ENCODE results near the gene PPP2R5A.

Gene PPP2R5A

GRCh38 chr1:212368073-212368484, 82.9 kb downstream of the PPP2R5A start:
- peak; percentile 86 for DNase-seq (ENCODE audit: low read depth)
- TF ChIP-seq CTCF (conservative IDR thresholded peaks at IDR 0.05; ENCODE audit: control insufficient read depth, insufficient read depth, low read depth, low read length): peak; percentile 99
- no peak overlapping the region for H3K4me3 ChIP-seq (ENCODE audit: control insufficient read depth, low read depth, low read length)

GRCh38 chr1:212375986-212376385, 90.8 kb downstream of the PPP2R5A start:
- TF ChIP-seq CTCF (conservative IDR thresholded peaks at IDR 0.05; ENCODE audit: control insufficient read depth, insufficient read depth, low read depth, low read length): no peak
- H3K4me3 ChIP-seq (ENCODE audit: control insufficient read depth, low read depth, low read length): no peak overlapping the region
- no peak for DNase-seq (ENCODE audit: low read depth)

GRCh38 chr1:212377644-212378043, 92.4 kb downstream of the PPP2R5A start:
- TF ChIP-seq CTCF (conservative IDR thresholded peaks at IDR 0.05; ENCODE audit: control insufficient read depth, insufficient read depth, low read depth, low read length): no peak
- no peak for DNase-seq (ENCODE audit: low read depth)
- H3K4me3 ChIP-seq (ENCODE audit: control insufficient read depth, low read depth, low read length): no peak overlapping the region

GRCh38 chr1:212379366-212379765, 94.2 kb downstream of the PPP2R5A start:
- no peak for DNase-seq (ENCODE audit: low read depth)
- H3K4me3 ChIP-seq (ENCODE audit: control insufficient read depth, low read depth, low read length): no peak overlapping the region
- TF ChIP-seq CTCF (conservative IDR thresholded peaks at IDR 0.05; ENCODE audit: control insufficient read depth, insufficient read depth, low read depth, low read length): no peak

GRCh38 chr1:212381397-212382035, 96.3 kb downstream of the PPP2R5A start:
- no peak overlapping the region for H3K4me3 ChIP-seq (ENCODE audit: control insufficient read depth, low read depth, low read length)
- no peak for DNase-seq (ENCODE audit: low read depth)
- no peak for TF ChIP-seq CTCF (conservative IDR thresholded peaks at IDR 0.05; ENCODE audit: control insufficient read depth, insufficient read depth, low read depth, low read length)

GRCh38 chr1:212386029-212386428, 100.8 kb downstream of the PPP2R5A start:
- no peak overlapping the region for H3K4me3 ChIP-seq (ENCODE audit: control insufficient read depth, low read depth, low read length)
- DNase-seq (ENCODE audit: low read depth): no peak
- TF ChIP-seq CTCF (conservative IDR thresholded peaks at IDR 0.05; ENCODE audit: control insufficient read depth, insufficient read depth, low read depth, low read length): no peak

Measured in fibroblast of mammary gland (primary cell).